Measurements from ENCODE around the gene HOXB4. TPM values are rescaled to one million over a fixed set of nuclear protein-coding genes. Genes with fewer than 3 reads are reported as not detected.

Gene HOXB4
- total RNA-seq, 1 experiment from 2014 or later = 2.0 TPM

DNA sequence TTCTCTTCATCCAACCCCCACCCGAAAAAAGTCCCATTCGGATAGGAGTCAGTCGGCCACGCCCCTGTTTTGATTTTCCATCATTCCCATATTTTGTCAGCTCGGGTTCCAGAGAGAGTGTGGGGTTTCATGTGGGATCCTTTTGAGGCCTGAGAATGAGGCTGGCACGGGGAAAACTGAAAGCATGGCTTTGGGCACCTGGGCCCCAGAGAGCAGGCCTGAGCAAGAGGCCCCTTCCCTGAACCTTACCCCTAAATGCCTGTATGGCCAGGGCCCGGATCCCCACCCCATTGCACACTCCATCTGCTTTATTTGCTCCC lies 4.6 kb upstream of the HOXB4 start:
- TF ChIP-seq, protein P1, sequence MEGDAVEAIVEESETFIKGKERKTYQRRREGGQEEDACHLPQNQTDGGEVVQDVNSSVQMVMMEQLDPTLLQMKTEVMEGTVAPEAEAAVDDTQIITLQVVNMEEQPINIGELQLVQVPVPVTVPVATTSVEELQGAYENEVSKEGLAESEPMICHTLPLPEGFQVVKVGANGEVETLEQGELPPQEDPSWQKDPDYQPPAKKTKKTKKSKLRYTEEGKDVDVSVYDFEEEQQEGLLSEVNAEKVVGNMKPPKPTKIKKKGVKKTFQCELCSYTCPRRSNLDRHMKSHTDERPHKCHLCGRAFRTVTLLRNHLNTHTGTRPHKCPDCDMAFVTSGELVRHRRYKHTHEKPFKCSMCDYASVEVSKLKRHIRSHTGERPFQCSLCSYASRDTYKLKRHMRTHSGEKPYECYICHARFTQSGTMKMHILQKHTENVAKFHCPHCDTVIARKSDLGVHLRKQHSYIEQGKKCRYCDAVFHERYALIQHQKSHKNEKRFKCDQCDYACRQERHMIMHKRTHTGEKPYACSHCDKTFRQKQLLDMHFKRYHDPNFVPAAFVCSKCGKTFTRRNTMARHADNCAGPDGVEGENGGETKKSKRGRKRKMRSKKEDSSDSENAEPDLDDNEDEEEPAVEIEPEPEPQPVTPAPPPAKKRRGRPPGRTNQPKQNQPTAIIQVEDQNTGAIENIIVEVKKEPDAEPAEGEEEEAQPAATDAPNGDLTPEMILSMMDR (conservative IDR thresholded peaks at IDR 0.05) = no peak
- TF ChIP-seq EZH2 (IDR thresholded peaks at IDR 0.05; ENCODE audit: low read depth) = no peak
- CTCF ChIA-PET = no interaction called here
- Histone ChIP-seq H3K27me3 (ENCODE audit: insufficient read depth, low read depth) (no peaks in the 10 kb centered on the region), H3K4me1 (replicated peaks; ENCODE audit: insufficient read depth) (peaks cover 11% of the 10 kb centered on the region), H3F3A (ENCODE audit: insufficient read depth, low read depth) (peaks cover 4% of the 10 kb centered on the region; the same call in 1 of the 2 replicates), H3K9me3 (ENCODE audit: insufficient read depth, low read depth) (no peaks in the 10 kb centered on the region), H4K20me1 (ENCODE audit: insufficient read depth) (no peaks in the 10 kb centered on the region), H3K4me2 (no peak overlapping the region), H3K27ac (no peak overlapping the region), H2AFZ (no peak overlapping the region), H3K79me2 (ENCODE audit: low read depth) (0 out of 2 replicates have a peak, but pooled peaks cover 5% of the 10 kb centered on the region), H3K36me3 (ENCODE audit: low read depth) (no peaks in the 10 kb centered on the region), H3K4me3 (no peak overlapping the region), H3K9me2 (ENCODE audit: insufficient read depth) (no peaks in the 10 kb centered on the region)
- no peak for DNase-seq
- intact Hi-C loops (cut with micrococcal nuclease; ENCODE audit: unreplicated experiment) = no loop called here
- no TSS peak for BruUV-seq (replicated peaks)
- POLR2A ChIA-PET (ENCODE audit: unreplicated experiment) = interaction anchor here (0.6 to 0.7 kb wide), 2 partner anchors 58 to 556 kb away, joined by 3 to 8 read pairs; no protein-coding TSS in a partner anchor

DNA sequence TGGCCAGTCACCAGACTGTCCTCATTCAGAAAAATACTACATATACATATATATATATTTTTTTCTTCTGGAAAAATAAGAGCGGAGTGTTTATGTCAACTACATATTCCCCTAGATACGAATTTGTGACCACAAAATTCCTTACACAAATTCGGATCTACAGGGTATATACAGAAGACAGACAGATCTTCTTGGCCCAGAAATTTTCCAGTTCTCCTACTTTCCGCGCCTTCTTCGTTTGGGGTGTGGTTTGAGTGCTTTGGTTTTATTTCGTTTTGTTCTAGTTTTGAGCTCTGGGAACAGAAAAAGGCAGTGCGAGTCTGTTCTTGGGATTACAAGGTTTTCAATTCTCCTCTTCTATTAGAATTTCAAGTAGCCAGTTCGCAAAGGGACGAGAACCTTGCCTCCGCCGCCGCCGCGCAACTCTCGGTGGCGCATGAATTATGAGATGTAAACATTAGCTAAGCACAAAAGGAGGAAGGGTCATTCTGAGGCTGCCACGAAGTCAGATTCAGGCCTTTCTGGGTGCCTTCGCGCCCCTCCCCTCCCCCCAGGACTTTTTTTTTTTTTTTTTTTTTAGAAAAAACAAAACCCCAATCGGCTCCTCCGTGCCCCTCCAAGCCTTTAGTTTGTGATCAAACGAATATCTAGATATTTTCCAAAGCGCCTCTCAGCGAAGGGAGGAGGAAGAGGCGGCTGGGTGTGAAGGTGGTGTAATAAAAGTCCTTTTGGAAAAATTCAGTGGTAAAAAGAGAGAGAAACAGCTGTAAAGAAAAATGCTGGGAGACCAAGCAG lies 1.8 kb upstream of the HOXB4 start:
- DNase-seq = no peak
- Histone ChIP-seq H4K20me1 (ENCODE audit: insufficient read depth) (no peaks in the 10 kb centered on the region), H3F3A (ENCODE audit: insufficient read depth, low read depth) (no peaks in the 10 kb centered on the region), H3K9me3 (ENCODE audit: insufficient read depth, low read depth) (no peaks in the 10 kb centered on the region), H3K4me2 (no peak overlapping the region), H3K4me1 (replicated peaks; ENCODE audit: insufficient read depth) (no peaks in the 10 kb centered on the region), H3K36me3 (ENCODE audit: low read depth) (no peaks in the 10 kb centered on the region), H3K9me2 (ENCODE audit: insufficient read depth) (no peaks in the 10 kb centered on the region), H3K79me2 (ENCODE audit: low read depth) (0 out of 2 replicates have a peak, but pooled peaks cover 5% of the 10 kb centered on the region), H3K27ac (no peak overlapping the region), H2AFZ (no peak overlapping the region), H3K4me3 (no peak overlapping the region), H3K27me3 (ENCODE audit: insufficient read depth, low read depth) (no peaks in the 10 kb centered on the region)
- TF ChIP-seq, protein P1 (conservative IDR thresholded peaks at IDR 0.05) = no peak
- no peak for TF ChIP-seq EZH2 (IDR thresholded peaks at IDR 0.05; ENCODE audit: low read depth)
- ChIA-PET CTCF (interaction anchor here (0.5 to 0.7 kb wide), 2 partner anchors 249 to 273 kb away, joined by 3 to 6 read pairs; no protein-coding TSS in a partner anchor), POLR2A (ENCODE audit: unreplicated experiment) (no interaction called here)
- BruUV-seq (replicated peaks) = no TSS peak
- intact Hi-C loops (cut with micrococcal nuclease; ENCODE audit: unreplicated experiment) = no loop called here

DNA sequence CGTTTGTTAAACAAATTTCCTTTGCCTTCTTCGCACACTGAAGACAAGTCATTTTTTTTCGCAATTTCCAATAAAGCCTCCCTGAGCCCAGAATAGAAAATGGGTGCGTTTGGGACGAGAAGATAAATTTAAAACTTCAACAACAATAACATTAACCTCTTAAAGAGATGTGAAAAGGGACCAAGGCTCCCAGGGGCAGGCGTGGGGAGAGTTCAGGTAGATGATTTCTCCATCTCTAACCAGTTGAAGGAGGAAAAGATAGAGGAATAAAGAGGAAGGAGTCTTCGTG lies 1.3 kb upstream of the HOXB4 start:
- H4K20me1 ChIP-seq (ENCODE audit: insufficient read depth) = no peaks in the 10 kb centered on the region
- no peaks in the 10 kb centered on the region for H3K27me3 ChIP-seq (ENCODE audit: insufficient read depth, low read depth)
- no peaks in the 10 kb centered on the region for H3F3A ChIP-seq (ENCODE audit: insufficient read depth, low read depth)
- H3K27ac ChIP-seq = no peak overlapping the region
- 0 out of 2 replicates have a peak, but pooled peaks cover 3% of the 10 kb centered on the region for H3K79me2 ChIP-seq (ENCODE audit: low read depth)
- no peak overlapping the region for H3K4me3 ChIP-seq
- H3K9me2 ChIP-seq (ENCODE audit: insufficient read depth) = no peaks in the 10 kb centered on the region
- no peaks in the 10 kb centered on the region for H3K36me3 ChIP-seq (ENCODE audit: low read depth)
- TF ChIP-seq, protein P1 (conservative IDR thresholded peaks at IDR 0.05) = no peak
- no peak for TF ChIP-seq EZH2 (IDR thresholded peaks at IDR 0.05; ENCODE audit: low read depth)
- H3K4me1 ChIP-seq (replicated peaks; ENCODE audit: insufficient read depth) = no peaks in the 10 kb centered on the region
- no peak overlapping the region for H2AFZ ChIP-seq
- H3K9me3 ChIP-seq (ENCODE audit: insufficient read depth, low read depth) = no peaks in the 10 kb centered on the region
- no TSS peak for BruUV-seq (replicated peaks)
- ChIA-PET POLR2A (ENCODE audit: unreplicated experiment) (no interaction called here), CTCF (interaction anchor here (0.7 kb wide), 1 partner anchor 272 kb away, joined by 6 read pairs; no protein-coding TSS in a partner anchor)
- H3K4me2 ChIP-seq = no peak overlapping the region
- intact Hi-C loops (cut with micrococcal nuclease; ENCODE audit: unreplicated experiment) = no loop called here
- DNase-seq = no peak

Measured in PC-9 (cell line).